ENCODE measurements around the gene DEDD.

- TF ChIP-seq CTCF (IDR thresholded peaks at IDR 0.05) (no peak), POLR2A (IDR thresholded peaks at IDR 0.05) (no peak)
These were observed 6.0 kb upstream of the DEDD start for GRCh38 chr1:161138431-161138830.

Measured in heart left ventricle (tissue), 13 donors.